Body of pancreas (tissue), 4 donors: ENCODE measurements around the gene CDCA3. TPM values are rescaled to one million over a fixed set of nuclear protein-coding genes. Genes with fewer than 3 reads are reported as not detected.
"Not testable (repeated sequence)": the region's sequence is repeated elsewhere in the genome, so short reads cannot be mapped to it uniquely, and the experiment has no call there.

Experiments used
- ATAC-seq: fragments of 150-250 bp; one replicate; pipeline ENCODE4 v1.9.1; 2016
- DNase-seq, 4 donors: peaks; one replicate each; pipeline ENCODE4 v3.0.0-alpha.2; 2019
- H3K27ac ChIP-seq, 4 donors: fragments of 200-600 bp; sonication (generic); 1 replicate in 3 of 4; 2 replicates in 1 of 4; pipeline versions ENCODE4 v1.5.1 to v1.6.1; 2016 to 2019; ENCODE audit warnings: mild to moderate bottlenecking in 1 of 4, mixed read lengths in 1 of 4, moderate library complexity in 1 of 4
- H3K27me3 ChIP-seq, 2 donors: fragments of 200-600 bp; sonication (generic); one replicate each; pipeline ENCODE4 v1.6.0; 2016; ENCODE audit warnings: mild to moderate bottlenecking in 1 of 2
- H3K36me3 ChIP-seq, 2 donors: fragments of 200-600 bp; sonication (generic); replicated peaks in 1 of 2; 2 replicates each; pipeline ENCODE4 v1.5.1; 2016; ENCODE audit warnings: low read depth in 2 of 2; ENCODE audit not compliant: insufficient read depth in 1 of 2
- H3K4me1 ChIP-seq: fragments of 200-600 bp; sonication (generic); one replicate; pipeline ENCODE4 v1.6.0; 2016
- H3K4me3 ChIP-seq, 2 donors: fragments of 200-600 bp; sonication (generic); 1 replicate in 1 of 2; 2 replicates in 1 of 2; pipeline ENCODE4 v1.5.1; 2016 to 2019
- H3K9me3 ChIP-seq, 3 donors: fragments of 200-600 bp; sonication (generic); 1 replicate in 2 of 3; 2 replicates in 1 of 3; pipeline ENCODE4 v1.5.1; 2016
- CTCF ChIP-seq, 7 experiments: fragments of 450-650 bp in 4 of 7; fragments of 200-600 bp in 3 of 7; sonication (generic) in 3 of 7; IDR thresholded peaks; one replicate each; pipeline ENCODE4 v1.5.1; 2016 to 2019; ENCODE audit warnings: antibody characterized with exemption in 7 of 7
- POLR2A ChIP-seq, 3 donors: fragments of 450-650 bp; IDR thresholded peaks; one replicate each; pipeline ENCODE4 v1.6.1; 2016; ENCODE audit warnings: antibody characterized with exemption in 3 of 3, mild to moderate bottlenecking in 2 of 3
- WGBS, 2 donors: methylation state at CpG; one replicate each; pipeline ENCODE4 v1.1.5; 2017; 5-methylcytosine and 5-hydroxymethylcytosine counted together
- intact Hi-C: fragments of 100-400 bp; cut with DNase I; formaldehyde crosslinking; loops from one replicate; pipeline ENCODE4 v1.15.1; 2023
- total RNA-seq, 2 donors: library from RNA; depleted of rRNA; stranded (reverse); fragments of >200 nt; gene quantifications; one replicate each; pipeline ENCODE4 v1.1.0, GENCODE V29; 2016

The CDCA3 gene
- total RNA-seq, 2 donors from 2014 or later: 0.52 to 2.3 TPM

DNA sequence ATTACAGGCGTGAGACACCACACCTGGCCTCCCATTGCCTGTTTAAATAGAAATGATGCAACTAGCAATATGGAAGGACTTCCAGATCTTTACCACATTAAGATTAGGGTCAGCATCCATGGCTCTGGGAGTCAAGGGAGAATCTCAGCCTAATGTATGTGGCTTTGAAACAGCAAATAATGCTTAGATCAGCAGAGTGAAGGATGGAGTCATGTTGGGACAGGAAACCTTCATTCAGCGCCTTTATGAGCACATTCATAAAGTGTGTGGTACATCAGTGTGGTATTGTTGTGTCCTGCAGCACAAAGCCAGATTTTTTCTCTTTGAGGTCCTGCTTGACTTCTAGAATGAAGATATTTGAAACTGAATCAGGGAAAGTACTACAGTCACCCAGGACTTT lies 37.3 kb upstream of the CDCA3 start:
- TF ChIP-seq POLR2A (IDR thresholded peaks at IDR 0.05) (no peak), CTCF (IDR thresholded peaks at IDR 0.05) (no peak)
- ATAC-seq: no peak
- no peak for DNase-seq
- Histone ChIP-seq H3K27ac (no peak overlapping the region), H3K36me3 (no peaks in the 10 kb centered on the region), H3K27me3 (no peaks in the 10 kb centered on the region), H3K4me3 (no peak overlapping the region), H3K4me1 (peaks cover 10% of the 10 kb centered on the region), H3K9me3 (no peaks in the 10 kb centered on the region)
- intact Hi-C loops: no loop called here
- WGBS, 2 donors: 78 to 85% methylated on average over 2 of the region's 2 CpGs

DNA sequence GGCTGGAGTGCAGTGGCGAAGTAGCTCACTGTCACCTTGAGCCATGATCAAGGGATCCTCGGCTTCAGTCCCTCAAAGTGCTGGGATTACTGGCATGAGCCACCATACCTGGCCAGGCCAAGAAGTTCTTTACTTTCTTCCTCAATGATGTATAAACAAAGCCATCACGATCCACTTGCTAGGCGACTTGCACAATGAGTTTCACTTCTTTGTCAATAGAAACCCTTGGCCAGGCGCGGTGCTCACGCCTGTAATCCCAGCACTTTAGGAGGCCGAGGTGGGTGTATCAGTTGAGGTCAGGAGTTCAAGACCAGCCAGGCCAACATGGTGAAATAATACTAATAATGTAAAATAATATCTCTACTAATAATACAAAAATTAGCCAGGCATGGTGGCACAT lies 36.4 kb upstream of the CDCA3 start:
- ATAC-seq (no peak), DNase-seq (no peak)
- no peaks in the 10 kb centered on the region for H3K27me3 ChIP-seq
- no peaks in the 10 kb centered on the region for H3K36me3 ChIP-seq
- TF ChIP-seq CTCF (IDR thresholded peaks at IDR 0.05) (no peak), POLR2A (IDR thresholded peaks at IDR 0.05) (no peak)
- 74 to 82% methylated on average over 8 of the region's 8 CpGs for WGBS, 2 donors
- intact Hi-C loops: no loop called here
- H3K9me3 ChIP-seq: no peaks in the 10 kb centered on the region
- H3K27ac ChIP-seq: no peak overlapping the region
- no peak overlapping the region for H3K4me3 ChIP-seq
- peaks cover 10% of the 10 kb centered on the region for H3K4me1 ChIP-seq

DNA sequence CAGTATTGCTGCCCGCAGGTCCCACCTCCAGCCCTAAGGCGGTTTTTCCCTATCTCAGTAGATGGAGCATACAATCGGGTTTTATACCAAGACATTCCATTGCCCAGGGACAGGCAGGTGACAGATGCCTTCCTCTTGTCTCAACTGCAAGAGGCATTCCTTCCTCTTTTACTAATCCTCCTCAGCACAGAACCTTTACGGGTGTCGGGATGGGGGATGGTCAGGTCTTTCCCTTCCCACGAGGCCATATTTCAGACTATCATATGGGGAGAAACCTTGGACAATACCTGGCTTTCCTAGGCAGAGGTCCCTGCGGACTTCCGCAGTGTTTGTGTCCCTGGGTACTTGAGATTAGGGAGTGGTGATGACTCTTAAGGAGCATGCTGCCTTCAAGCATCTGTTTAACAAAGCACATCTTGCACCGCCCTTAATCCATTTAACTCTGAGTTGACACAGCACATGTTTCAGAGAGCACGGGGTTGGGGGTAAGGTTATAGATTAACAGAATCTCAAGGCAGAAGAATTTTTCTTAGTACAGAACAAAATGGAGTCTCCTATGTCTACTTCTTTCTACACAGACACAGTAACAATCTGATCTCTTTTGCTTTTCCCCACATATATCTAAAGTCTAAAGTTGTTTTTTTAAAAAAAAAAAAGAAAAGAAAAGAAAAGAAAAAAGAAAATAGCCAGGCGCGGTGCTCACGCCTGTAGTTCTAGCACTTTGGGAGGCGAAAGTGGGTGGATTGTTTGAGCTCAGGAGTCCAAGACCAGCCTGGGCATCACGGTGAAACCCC lies 35.3 kb upstream of the CDCA3 start:
- H3K36me3 ChIP-seq, DNase-seq, H3K27me3 ChIP-seq, H3K9me3 ChIP-seq, H3K4me3 ChIP-seq, intact Hi-C loops, H3K27ac ChIP-seq, ATAC-seq, H3K4me1 ChIP-seq: not testable (repeated sequence)
- 56 to 72% methylated on average over 11 to 13 of the region's 15 CpGs for WGBS, 2 donors

DNA sequence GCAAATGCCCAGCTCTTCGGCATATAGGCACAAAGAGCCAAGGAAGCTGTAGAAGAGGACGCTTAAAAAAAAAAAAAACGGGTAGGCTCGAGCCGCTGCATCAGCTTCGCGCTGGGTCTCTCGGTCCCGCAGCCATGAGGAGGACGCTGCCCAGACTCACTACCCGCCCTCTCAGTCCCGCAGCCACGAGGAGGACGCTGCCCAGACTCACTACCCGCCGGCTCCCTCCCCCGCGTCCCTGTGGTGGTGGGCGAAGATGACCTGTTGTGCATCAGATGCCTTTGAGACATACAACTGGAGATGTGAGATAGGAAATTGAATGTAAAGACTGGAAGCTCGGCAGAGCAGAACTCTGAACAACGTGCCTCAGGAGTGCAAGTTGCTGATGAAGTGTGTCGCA lies 33.5 kb upstream of the CDCA3 start:
- no peak overlapping the region for H3K27ac ChIP-seq
- 74 to 84% methylated on average over 22 of the region's 22 CpGs for WGBS, 2 donors
- no peaks in the 10 kb centered on the region for H3K36me3 ChIP-seq
- TF ChIP-seq CTCF (IDR thresholded peaks at IDR 0.05): no peak
- TF ChIP-seq POLR2A (IDR thresholded peaks at IDR 0.05): no peak
- no peak for DNase-seq
- no peaks in the 10 kb centered on the region for H3K27me3 ChIP-seq
- H3K4me3 ChIP-seq: no peak overlapping the region
- ATAC-seq: no peak
- intact Hi-C loops: no loop called here
- peaks cover 8% of the 10 kb centered on the region for H3K4me1 ChIP-seq
- H3K9me3 ChIP-seq: no peaks in the 10 kb centered on the region

DNA sequence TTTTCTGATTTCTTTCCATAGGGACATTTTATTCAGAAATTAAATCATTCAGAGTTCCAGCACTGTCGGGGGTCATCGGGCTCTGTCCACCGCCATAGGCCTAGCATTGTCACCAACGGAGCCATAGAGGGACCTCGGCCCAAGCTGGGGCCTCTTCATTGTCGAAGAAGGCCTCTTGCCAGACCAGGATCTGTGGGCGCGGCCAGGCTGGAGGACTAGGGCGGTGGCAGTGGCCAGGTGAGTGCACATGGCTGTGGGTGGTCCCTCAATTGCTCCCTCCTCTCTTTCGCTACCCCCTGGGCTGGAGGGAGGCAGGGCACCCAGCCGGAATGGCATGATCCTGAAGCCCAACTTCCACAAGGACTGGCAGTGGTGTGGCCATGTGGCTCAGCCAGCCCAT lies 32.6 kb upstream of the CDCA3 start:
- ATAC-seq (no peak), DNase-seq (no peak)
- Histone ChIP-seq H3K9me3 (no peaks in the 10 kb centered on the region), H3K36me3 (no peaks in the 10 kb centered on the region), H3K4me1 (peaks cover 8% of the 10 kb centered on the region), H3K27me3 (no peaks in the 10 kb centered on the region), H3K27ac (no peak overlapping the region), H3K4me3 (no peak overlapping the region)
- WGBS, 2 donors: 78 to 90% methylated on average over 9 to 11 of the region's 11 CpGs
- intact Hi-C loops: no loop called here
- TF ChIP-seq CTCF (IDR thresholded peaks at IDR 0.05) (no peak), POLR2A (IDR thresholded peaks at IDR 0.05) (no peak)
